Prostate gland (tissue), 2 donors: ENCODE measurements around the gene RASL11A. TPM values are rescaled to one million over a fixed set of nuclear protein-coding genes. Genes with fewer than 3 reads are reported as not detected.

Source experiments
- DNase-seq: peaks from one replicate; pipeline ENCODE4 v3.0.0-alpha.2; 2019; ENCODE audit warnings: low spot score
- H3K27ac ChIP-seq, 2 donors: fragments of 200-600 bp; sonication (generic); 2 replicates each; pipeline ENCODE4 v1.5.1; 2017 to 2019
- H3K27me3 ChIP-seq: fragments of 200-600 bp; sonication (generic); replicated peaks from 2 replicates; pipeline ENCODE4 v1.5.1; 2019; ENCODE audit not compliant: insufficient read depth
- H3K36me3 ChIP-seq, 2 donors: fragments of 200-600 bp; sonication (generic); 1 replicate in 1 of 2; 2 replicates in 1 of 2; pipeline versions ENCODE4 v1.5.1 to v1.8.1; 2017 to 2019
- H3K4me1 ChIP-seq: fragments of 200-600 bp; sonication (generic); replicated peaks from 2 replicates; pipeline ENCODE4 v1.5.1; 2019
- H3K4me3 ChIP-seq, 2 donors: fragments of 200-600 bp; sonication (generic); 2 replicates each; pipeline ENCODE4 v1.5.1; 2017 to 2019
- H3K9me3 ChIP-seq: fragments of 200-600 bp; sonication (generic); 2 replicates; pipeline ENCODE4 v1.5.1; 2017
- CTCF ChIP-seq, 4 experiments: fragments of 200-600 bp in 2 of 4; fragments of 450-650 bp in 2 of 4; sonication (generic) in 2 of 4; IDR thresholded peaks; 1 replicate in 3 of 4; 2 replicates in 1 of 4; pipeline ENCODE4 v1.5.1; 2016 to 2019; ENCODE audit warnings: antibody characterized with exemption in 4 of 4, mild to moderate bottlenecking in 2 of 4, moderate library complexity in 2 of 4
- POLR2A ChIP-seq: fragments of 450-650 bp; IDR thresholded peaks from one replicate; pipeline ENCODE4 v1.6.1; 2016; ENCODE audit warnings: antibody characterized with exemption, mild to moderate bottlenecking
- POLR2AphosphoS5 ChIP-seq: sonication (generic); formaldehyde crosslinking; IDR thresholded peaks from one replicate; pipeline ENCODE4 v1.6.1; 2017; ENCODE audit warnings: antibody characterized with exemption
- WGBS: methylation state at CpG from one replicate; pipeline ENCODE4 v1.1.5; 2018; 5-methylcytosine and 5-hydroxymethylcytosine counted together
- intact Hi-C: fragments of 100-400 bp; cut with DNase I; formaldehyde crosslinking; loops from one replicate; pipeline ENCODE4 v1.14.2; 2022
- total RNA-seq, 2 donors: library from RNA; depleted of rRNA; stranded (reverse); fragments of >200 nt; gene quantifications; one replicate each; pipeline ENCODE4 v1.1.0, GENCODE V29; 2016

The RASL11A gene
- total RNA-seq, 2 donors from 2014 or later = 26.5 to 31.5 TPM

DNA sequence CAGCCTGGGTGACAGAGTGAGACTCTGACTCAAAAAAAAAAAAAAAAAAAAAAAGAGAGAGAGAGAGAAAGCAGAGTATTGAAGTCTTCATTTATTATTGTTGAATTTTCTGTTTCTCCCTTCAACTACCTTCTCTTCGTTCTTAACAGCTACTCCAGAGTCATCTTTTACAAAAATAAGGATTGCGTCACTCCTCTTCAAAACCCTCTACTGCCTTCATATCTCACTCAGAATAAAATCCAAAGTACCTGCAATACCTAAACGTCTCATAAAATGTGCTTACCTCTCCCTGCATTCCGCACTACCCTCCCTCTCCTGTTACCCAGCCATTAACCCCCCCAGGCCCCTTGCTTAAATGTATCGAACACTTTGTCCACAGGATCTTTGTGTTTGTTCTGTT, 36.7 kb upstream of the RASL11A start:
- Histone ChIP-seq H3K27ac (no peak overlapping the region), H3K4me3 (no peak overlapping the region), H3K36me3 (no peaks in the 10 kb centered on the region), H3K27me3 (no peaks in the 10 kb centered on the region), H3K9me3 (no peaks in the 10 kb centered on the region), H3K4me1 (no peaks in the 10 kb centered on the region)
- intact Hi-C loops = no loop called here
- WGBS = 57% methylated on average over 5 of the region's 5 CpGs
- DNase-seq = no peak
- TF ChIP-seq POLR2AphosphoS5 = no peak
- no peak for TF ChIP-seq POLR2A
- no peak for TF ChIP-seq CTCF (IDR thresholded peaks at IDR 0.05)

- TF ChIP-seq CTCF (IDR thresholded peaks at IDR 0.05) (no peak), POLR2A (no peak), POLR2AphosphoS5 (no peak)
- Histone ChIP-seq H3K9me3 (no peaks in the 10 kb centered on the region), H3K4me1 (no peaks in the 10 kb centered on the region), H3K27ac (no peak overlapping the region), H3K27me3 (no peaks in the 10 kb centered on the region), H3K4me3 (no peak overlapping the region), H3K36me3 (no peaks in the 10 kb centered on the region)
- 67% methylated on average over 2 of the region's 2 CpGs for WGBS
- DNase-seq = no peak
- intact Hi-C loops = no loop called here
Observed at GRCh38 chr13:27236478-27236877, 34.2 kb upstream of the RASL11A start.

DNA sequence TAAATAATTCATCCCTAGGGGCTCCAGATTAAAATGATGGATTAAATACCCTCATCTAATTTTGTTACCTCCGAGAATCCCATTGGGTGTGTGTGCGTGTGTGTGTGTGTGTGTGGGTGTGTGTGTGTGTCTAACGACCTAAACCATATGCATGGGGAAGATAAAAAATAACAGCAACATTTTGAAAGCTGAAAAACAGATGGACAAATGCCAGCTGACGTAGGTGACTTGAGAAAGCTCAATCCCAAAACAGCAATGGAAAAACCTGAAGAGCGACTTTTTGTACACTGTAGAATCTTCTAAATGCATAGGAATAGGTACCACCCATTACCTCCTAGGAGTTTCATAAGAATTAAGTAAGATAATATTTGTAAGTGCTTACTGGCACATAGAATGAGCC, 27.9 kb upstream of the RASL11A start:
- DNase-seq = no peak
- intact Hi-C loops = no loop called here

DNA sequence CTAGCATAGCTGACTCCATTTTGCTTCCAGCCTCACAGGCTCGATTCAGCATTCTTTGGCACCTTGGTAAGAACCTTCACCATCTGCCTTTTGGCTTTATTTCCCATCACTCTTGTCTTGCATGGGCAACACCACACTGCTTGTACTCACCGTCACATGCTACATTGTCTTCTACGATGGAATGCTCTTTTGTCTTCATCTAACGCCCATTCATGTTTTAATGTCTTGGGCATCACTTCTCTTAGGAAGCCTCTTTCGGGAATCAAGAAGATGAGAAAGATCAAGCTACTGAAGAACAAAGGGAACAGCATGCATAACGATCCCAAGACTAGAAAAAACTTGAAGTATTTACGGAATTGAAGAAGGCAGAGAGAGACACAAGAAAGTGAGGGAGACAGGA, 25.0 kb upstream of the RASL11A start:
- no peaks in the 10 kb centered on the region for H3K9me3 ChIP-seq
- H3K4me3 ChIP-seq = no peak overlapping the region
- DNase-seq = no peak
- intact Hi-C loops = no loop called here
- no peaks in the 10 kb centered on the region for H3K27me3 ChIP-seq
- H3K4me1 ChIP-seq = no peaks in the 10 kb centered on the region
- TF ChIP-seq CTCF (IDR thresholded peaks at IDR 0.05) = no peak
- TF ChIP-seq POLR2A = no peak
- TF ChIP-seq POLR2AphosphoS5 = no peak
- no peak overlapping the region for H3K27ac ChIP-seq
- 82% methylated on average over 7 of the region's 7 CpGs for WGBS
- no peaks in the 10 kb centered on the region for H3K36me3 ChIP-seq

More for the DNA sequence above, 27.9 kb upstream of the RASL11A start:
- Histone ChIP-seq H3K27me3 (no peaks in the 10 kb centered on the region), H3K27ac (no peak overlapping the region), H3K4me1 (no peaks in the 10 kb centered on the region), H3K36me3 (no peaks in the 10 kb centered on the region), H3K9me3 (no peaks in the 10 kb centered on the region), H3K4me3 (no peak overlapping the region)
- WGBS = 70% methylated on average over 5 of the region's 5 CpGs
- no peak for TF ChIP-seq CTCF (IDR thresholded peaks at IDR 0.05)
- TF ChIP-seq POLR2A = no peak
- no peak for TF ChIP-seq POLR2AphosphoS5

- TF ChIP-seq POLR2A = no peak
- TF ChIP-seq CTCF (IDR thresholded peaks at IDR 0.05) = no peak
- TF ChIP-seq POLR2AphosphoS5 = no peak
- Histone ChIP-seq H3K36me3 (no peaks in the 10 kb centered on the region), H3K4me1 (peaks cover 3% of the 10 kb centered on the region), H3K9me3 (no peaks in the 10 kb centered on the region), H3K4me3 (peak overlapping the region; percentile 79 to 82), H3K27ac (peak overlapping the region; percentile 93 to 96), H3K27me3 (no peaks in the 10 kb centered on the region)
- WGBS = under 1% methylated on average over 9 of the region's 9 CpGs
- DNase-seq = no peak
- intact Hi-C loops = loop anchor here (2.0 to 10.0 kb wide), 3 partner anchors 20 to 174 kb away; partner anchors contain the start of genes GTF3A, RASL11A and USP12
Observed at GRCh38 chr13:27250833-27251165, 19.8 kb upstream of the RASL11A start.
